ENCODE results near the gene MACO1.

DNA sequence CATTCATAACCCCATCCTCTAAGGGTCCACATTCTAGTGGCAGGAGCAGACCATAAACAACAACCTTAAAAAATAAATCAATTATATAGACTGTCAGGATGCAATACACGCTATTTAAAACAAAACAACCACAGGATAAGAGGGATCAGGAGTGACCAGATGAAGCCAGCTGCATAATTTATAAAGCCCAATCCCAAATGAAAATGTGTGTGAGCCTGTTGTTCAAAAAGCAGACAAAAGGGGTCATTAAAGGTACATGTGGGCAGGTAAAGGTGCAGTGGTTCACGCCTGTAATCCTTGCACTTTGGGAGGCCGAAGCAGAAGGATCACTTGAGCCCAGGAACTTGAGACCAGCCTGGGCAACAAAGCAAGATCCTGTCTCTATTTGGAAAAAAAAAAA lies 102.3 kb downstream of the MACO1 start:
- TF ChIP-seq, protein P1, sequence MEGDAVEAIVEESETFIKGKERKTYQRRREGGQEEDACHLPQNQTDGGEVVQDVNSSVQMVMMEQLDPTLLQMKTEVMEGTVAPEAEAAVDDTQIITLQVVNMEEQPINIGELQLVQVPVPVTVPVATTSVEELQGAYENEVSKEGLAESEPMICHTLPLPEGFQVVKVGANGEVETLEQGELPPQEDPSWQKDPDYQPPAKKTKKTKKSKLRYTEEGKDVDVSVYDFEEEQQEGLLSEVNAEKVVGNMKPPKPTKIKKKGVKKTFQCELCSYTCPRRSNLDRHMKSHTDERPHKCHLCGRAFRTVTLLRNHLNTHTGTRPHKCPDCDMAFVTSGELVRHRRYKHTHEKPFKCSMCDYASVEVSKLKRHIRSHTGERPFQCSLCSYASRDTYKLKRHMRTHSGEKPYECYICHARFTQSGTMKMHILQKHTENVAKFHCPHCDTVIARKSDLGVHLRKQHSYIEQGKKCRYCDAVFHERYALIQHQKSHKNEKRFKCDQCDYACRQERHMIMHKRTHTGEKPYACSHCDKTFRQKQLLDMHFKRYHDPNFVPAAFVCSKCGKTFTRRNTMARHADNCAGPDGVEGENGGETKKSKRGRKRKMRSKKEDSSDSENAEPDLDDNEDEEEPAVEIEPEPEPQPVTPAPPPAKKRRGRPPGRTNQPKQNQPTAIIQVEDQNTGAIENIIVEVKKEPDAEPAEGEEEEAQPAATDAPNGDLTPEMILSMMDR (conservative IDR thresholded peaks at IDR 0.05) = no peak
- no peak for TF ChIP-seq EZH2 (IDR thresholded peaks at IDR 0.05; ENCODE audit: low read depth)

Data from PC-9 (cell line).